NCI-H2081 (cell line): ENCODE data around the gene FHAD1.

ENCODE experiments used
- DNase-seq, 2 experiments: peaks; one replicate each; lab custom pipeline; 2025; lab: John Stamatoyannopoulos, UW

The FHAD1 gene

DNA sequence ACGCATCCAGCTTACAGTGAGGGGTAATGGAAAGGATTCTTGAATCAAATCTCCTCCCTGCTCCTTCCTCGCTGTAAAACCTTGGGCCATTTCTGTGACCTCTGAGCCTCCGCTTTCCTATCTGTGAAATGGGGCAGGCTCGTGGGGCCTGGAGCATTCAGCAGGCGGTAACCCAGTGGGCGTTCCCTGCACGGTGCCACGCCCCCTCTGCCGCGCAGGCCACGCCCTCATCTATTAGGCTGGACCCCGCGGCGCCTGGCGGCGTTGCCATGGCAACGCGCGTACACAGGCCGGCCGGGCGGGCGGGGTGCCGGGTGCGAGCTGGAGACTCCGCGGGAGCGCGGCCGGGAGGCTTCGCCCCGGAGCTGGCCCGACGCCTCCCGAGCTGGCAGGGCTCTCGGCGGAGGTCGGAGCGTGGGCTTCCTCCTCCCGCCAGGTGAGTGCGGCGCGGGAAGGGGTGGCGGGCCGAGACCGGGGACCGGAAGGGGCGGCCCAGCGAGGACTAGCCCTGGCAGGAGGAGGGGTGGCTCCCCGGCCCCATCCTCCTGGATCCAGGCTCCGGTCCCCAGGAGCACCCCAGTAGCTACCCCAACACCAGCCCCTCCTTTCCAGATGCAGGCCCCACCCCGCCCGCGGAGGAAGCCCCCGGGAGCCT lies at the start of gene FHAD1:
Gene FHAD1, plus strand, starts transcription at position 264 of the 655 bp plus-strand sequence. CDS start 4,562 bp downstream, outside the sequence.
- peak; percentile 40 to 52 for DNase-seq

DNA sequence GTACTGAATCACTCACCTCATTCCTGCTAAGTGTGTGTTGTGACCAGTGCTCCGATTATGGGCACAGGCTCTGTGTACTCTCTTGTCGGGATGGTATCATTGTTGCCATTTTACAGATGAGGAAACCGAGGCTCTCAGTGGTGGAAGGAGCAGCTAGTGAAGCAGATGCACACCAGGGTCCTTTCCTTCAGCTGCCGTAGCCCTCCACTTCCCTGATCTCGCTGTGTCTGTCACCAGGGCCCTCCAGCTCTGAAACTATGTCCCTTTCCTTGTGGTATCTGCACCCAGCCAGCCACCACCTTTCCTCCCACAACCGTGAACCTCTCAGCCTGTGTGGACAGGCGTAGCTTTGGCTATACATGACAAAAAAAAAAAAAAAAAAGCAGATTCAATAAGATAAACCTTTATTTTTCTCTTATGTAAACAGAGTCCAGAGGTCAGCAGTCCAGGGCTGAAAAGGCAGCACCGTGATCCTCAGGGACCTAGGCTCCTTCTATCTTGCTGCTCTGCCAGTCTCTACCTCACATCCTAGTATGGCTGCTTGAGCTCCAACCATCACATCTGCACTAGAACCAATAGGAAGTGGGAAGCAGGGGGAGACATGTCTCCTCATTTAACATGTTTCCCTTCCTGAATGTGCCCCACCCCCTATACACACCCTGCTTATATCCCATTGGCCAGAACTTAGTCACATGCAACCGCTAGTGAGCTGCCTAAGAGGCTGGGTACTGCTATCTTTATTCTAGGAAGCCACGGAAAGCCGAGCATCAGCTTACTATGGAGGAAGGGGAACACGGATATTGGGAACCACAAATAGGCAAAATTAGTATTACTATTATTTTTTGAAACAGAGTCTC lies 49.2 kb upstream of the FHAD1 start:
- DNase-seq: no peak

DNA sequence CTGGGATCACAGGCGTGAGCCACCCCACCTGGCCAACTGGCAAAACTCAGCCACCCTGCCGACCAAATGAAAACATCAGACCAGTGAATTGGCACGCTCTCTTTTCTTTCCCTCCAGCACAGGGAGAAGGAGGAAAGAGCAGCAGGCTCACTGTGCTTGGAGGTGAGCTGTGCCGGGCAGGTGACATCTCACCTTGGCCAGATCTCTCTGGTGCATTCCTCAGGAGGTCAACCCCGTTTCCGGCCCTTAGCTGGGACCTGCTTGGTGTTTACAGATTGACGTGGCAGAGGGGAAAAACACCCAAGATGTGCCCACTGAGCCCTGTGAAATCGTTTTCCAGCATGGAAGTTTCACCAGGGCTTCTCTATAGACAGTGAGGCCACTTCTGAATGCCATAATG lies 48.3 kb upstream of the FHAD1 start:
- no peak for DNase-seq

DNA sequence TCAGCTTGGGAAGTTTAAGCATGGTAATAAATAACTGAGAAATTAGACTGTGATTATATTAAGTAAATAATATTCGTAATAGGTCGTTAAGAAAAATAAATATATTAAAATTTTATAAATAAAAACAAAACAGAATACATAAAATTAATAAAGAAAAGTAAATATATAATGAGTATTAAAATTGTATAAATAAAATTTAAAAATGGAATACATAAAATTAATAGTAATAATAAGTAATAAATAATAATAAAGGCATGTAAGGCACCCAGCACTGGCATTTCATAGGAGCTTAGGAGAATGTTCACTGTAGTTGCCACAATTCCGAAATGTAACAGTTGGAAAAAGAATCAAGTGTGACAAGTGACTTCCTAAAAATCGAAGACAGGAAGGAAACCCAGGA lies 45.8 kb upstream of the FHAD1 start:
- DNase-seq: no peak

DNA sequence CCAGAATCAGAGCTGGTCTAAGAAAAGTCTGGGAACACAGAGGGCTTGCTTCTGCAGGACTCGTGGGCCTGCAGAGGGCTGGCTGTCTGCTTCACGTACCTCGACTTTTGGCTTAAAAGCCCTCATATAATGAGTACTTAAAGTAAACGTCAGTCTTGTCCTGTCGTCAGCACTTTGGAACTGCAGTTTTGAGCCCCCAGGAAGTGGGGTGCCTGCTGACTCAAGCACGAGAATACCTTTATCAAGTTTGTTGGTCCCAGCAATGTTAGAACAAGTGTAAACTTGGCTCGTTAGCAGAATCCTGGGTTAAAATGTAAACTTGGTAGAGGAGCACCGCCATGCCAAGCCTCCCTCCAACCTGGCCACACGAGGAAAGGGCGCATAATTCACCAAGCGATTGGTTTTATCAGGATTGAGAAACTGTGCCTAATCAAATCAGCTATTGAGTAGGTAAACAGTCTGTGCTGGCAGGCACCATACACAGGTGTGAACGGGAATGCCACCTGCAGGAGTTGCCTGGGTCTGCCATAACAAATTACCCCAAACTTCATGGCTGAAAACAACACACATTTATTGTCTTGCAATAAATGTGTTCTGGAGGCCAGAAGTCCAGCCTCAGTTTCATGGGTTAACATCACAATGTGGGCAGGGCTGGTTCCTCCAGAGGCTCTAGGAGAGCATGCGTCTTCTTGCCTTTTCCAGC lies 45.0 kb upstream of the FHAD1 start:
- DNase-seq: no peak

DNA sequence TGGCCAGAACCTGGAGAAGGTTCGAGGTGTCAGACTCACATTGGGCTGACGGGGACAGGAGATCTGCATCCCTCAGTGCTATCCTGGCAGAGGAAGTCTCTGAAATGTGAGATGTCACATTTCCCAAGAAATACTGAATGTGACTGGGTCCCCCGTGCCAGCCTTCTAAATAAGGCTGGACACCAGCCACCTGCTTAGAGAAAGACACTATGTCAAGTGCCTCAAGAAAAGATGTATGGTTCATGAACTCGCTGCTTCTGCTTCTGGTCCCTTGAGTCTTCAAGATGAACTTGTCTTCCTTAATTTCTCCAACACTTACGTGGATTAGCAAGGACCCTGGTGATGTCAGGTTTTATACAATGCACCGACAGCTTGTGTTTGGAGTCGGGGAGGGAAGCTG lies 42.1 kb upstream of the FHAD1 start:
- no peak for DNase-seq

DNA sequence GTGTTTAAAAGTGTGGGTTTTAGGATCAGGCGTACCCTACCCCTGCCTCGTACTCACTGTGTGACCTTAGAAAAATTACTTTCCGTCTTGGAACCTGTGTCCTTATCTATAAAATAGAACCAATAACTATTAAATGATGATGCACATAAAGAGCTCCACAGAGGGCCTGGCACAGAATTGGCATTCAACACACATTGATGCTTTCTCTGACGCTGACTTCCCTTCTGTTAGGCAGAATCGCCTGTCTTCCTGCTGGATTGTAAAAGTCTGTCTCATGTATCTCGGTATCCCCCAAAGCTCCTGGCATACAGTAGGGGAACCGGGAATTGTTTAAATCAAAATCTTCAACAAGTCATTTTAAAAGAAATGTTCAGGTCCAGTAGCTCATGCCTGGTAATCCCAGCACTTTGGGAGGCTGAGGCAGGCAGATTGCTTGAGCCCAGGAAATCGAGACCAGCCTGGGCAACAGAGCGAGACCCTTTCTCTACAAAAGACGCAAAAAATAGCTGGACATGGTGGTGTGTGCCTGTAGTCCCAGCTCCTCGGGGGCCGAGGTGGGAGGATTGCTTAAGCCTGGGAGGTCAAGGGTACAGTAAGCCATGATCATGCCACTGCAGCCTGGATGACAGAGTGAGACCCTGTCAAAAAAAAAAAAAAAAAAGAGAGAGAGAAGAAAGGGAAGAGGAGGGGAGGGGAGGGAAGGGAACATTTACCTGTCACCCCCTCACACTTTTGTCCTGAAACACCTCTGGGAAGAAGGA lies 41.3 kb upstream of the FHAD1 start:
- no peak for DNase-seq

DNA sequence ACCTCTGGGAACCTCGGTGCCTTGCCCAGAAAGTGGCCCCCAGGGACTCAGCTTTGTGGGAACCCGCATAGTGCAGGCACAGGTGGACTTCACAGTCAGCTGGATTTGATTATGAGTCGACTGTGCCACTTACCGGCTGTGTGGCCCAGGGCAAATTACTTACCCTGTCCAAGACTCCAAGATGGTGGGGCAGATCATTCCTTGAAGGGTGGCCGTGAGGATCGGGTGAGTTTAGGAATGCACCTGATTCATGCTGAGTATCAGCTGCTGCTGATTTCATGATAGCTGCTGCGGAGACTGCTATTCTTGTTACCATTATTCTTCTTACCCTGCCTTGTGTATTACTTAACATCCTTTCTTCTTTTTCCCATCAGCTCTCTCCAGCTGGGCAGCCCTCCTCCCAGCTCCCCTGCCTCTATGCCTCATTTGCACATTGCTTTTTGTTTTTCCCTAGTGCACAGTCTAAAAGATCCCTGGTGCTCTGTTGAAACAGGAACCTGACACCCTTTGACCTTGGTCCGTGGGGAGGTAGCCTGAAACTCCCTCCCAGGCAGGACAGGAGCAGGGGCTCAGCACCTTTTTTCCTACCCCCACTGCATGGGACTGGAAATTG lies 40.5 kb upstream of the FHAD1 start:
- no peak for DNase-seq

DNA sequence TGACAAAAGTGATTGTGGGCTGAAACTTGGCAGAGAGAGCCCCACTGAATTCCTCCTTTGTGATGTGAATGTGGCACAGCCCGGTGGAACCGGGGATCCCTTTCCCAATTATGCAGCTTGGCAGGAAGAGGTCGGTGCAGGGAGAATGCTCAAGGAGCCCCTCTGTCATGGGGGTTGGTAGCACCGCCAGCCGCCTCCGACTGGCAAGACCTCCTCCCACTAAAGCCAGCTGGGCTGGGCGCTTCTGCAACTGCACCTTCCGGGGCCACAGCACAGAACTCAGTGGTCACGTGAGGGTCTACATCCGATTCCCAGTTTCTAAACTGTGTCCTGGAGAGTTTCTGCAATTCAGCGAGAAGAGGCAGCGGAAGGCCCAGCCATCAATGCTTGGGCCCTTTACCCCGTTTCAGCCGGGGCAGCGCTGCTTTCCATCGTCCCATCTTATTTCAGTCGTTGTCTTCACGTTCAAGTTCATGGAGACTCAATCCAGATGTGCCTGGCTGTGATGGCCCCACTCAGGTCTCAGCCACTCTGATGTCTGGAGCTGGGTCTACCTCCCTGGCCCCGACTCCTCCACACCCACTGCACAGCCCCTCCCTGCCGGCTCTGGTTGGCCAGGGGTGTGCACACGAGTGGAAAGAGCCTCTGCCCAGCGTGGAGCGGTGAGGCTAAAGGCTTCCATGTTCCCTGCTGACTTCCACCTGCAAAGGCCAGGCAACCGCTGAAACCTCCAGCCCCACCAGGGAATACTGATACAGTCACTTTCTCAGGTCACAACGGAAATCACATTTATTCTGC lies 39.8 kb upstream of the FHAD1 start:
- no peak for DNase-seq

DNA sequence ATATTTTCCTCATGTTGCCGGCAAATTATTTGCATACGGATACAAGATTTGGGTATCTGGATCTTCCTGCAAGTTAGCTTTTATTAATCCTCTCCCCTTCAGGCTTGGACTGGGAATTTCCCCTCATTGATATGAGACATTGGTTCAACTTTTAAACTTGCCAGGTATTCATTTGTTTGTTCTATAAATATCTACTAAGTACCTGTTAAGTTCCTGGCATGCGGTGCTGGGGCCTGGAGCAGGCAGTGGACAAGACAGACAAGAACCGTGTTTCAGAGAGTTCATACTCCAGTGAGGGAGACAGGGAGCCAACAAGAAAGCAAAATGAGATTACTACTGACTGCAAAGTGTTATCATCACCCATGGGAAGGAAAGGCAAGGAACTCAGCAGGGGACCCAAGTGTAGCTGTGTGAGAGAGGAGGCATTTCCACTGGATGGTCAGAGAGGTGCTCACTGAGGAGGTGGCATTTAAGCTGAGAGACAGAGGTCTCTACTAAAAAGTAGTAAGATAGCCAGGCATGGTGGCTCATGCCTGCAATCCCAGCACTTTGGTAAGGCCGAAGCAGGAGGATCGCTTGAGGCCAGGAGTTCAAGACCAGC lies 39.1 kb upstream of the FHAD1 start:
- no peak for DNase-seq

DNA sequence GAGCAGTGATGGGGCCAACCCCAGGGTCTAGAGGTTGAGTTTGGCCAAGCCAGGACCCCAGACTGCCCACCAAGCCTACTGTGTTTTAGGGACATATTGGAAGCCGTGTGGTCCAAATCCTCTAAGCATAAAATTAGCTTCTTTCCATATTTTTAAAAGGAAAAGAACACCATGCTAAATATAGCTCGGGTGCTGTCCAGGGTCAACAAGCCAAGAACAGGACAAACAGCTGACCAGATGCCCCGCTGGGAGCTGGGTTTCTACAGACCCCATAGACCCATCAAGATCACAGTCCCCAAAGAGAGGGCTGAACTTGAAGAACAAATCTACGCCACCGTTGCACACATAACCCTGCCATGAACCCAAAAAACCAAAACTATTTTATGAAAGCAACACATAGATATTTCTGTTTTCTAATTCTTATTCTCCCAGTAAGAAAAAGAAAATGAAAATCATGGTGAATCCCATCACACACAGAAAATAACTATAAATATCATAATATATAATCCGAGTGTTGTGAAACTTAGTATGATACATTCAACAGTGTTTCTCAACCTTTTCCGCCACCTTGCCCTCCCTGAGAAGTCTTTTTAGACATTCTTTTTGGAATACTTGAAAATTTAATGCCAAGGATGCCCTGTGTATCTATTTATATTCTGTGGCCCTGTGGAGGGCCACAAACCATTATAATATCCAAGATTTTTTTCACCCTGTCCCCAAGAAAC lies 36.2 kb upstream of the FHAD1 start:
- DNase-seq: no peak

DNA sequence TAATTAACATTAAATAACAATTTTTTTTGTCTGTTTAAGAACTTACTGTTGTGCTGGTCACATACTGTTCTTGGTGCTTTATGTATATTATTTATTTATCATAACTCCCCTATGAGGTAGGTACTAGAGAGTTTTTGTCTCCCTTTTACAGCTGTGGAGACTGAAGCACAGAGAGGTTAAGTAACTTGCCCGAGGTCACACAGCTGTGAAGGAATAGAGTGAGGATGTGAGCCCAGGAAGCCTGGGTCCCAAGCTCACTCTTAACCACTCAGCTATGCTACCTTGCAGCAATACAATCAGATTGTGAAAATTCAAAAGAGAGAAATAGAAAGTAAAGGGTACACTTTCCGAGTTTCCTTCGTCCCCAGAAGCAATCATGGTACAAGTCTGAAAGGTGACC lies 35.6 kb upstream of the FHAD1 start:
- DNase-seq: no peak

DNA sequence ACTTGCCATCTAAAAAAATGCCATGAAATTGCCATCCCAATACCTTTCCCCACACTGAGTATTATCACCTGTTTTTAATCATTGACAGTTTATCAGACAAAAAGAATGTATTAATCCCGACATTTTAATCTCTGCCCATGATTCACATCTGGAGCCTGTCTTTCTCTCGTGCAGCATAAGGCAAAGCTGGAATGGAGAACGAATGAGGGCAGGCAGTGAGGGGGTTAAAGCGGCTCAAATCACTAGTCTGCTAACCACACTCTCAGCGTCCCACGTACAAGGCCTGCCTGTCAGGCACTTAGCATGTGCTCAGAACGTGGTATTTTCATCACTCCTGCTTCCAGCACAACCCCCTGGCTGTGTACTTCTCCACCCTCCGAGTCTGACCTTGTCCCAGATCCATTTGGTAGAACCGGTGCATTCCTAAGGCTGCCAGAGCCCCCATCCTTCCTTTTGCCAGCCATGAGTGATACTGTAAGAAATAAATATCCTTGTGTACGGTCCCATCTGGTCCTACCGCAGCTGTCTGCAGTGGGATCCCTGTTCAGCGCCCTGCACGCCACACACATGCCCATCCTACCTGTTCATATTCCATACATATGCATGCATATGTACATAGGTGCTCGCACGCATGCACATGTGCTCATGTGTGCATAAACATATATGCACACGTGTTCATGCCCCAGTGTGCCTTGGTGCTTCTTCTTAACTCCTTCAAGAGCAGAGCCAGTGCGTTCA lies 34.6 kb upstream of the FHAD1 start:
- no peak for DNase-seq

DNA sequence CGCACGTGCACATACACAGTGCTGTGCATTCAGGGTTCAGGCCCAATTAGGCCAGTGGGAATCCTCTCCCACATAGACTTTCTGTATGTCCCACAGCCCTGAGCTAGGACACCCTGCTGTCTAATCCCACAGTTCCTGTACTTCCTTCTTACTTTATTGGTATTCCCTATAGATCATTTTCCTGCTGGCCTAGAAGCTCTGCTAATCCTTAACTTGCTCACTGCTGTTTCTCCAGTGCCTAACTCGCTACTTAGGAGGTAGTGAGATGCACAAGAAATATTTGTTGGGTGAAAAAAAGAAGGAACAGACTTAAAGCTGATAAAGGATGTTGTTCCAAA lies 34.1 kb upstream of the FHAD1 start:
- no peak for DNase-seq

DNA sequence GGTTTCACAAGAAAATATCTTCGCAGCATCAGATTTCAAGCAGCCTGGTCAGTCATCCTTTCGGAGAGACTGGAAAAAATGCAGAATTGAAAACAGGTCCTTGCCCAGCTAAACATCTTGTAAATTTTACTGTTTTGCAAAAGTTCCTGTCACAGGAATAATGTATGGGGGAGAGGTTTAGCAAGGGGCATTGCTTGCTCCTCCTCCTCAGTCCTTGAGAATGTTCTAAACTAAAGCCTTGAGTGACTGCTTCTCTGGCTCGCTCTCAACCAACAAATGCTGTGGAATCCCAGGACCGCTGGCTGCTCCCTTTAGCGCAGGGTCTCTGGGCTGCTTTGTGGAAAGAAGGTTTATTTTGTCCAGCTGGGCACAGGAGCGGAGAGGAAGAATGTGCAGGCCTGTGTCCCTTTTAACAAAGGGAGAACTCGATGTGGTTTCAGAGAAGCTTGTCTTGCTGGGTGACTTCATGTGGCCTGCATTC lies 33.6 kb upstream of the FHAD1 start:
- no peak for DNase-seq

DNA sequence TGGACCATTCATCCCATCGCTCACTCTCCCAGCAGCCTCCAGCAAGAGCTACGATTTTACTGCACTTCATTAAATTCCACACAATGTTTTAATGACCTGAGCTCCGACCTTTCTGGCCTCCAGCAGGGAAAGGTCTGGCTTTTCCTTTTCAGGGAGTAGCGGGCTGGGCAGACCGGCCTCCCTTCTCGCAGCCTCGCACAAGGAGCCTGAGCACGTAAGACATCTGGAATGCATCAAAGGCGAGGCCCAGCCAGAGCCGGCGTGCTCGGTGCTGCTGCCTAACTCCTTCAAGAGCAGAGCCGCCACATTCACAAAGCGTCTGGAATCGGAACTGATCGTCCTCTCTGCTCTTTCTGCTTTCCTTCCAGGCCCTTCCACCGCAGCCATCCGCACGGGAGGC lies 32.5 kb upstream of the FHAD1 start:
- no peak for DNase-seq

DNA sequence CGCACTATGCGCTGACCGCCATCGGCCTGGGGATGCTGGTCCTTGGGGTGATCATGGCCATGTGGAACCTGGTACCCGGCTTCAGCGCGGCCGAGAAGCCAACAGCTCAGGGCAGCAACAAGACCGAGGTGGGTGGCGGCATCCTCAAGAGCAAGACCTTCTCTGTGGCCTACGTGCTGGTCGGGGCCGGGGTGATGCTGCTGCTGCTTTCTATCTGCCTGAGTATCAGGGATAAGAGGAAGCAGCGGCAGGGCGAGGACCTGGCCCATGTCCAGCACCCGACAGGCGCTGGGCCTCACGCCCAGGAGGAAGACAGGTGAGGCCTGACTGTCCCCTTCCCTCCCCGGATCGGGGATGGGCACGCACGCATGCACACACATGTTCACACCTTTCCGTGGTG lies 31.9 kb upstream of the FHAD1 start:
- no peak for DNase-seq

DNA sequence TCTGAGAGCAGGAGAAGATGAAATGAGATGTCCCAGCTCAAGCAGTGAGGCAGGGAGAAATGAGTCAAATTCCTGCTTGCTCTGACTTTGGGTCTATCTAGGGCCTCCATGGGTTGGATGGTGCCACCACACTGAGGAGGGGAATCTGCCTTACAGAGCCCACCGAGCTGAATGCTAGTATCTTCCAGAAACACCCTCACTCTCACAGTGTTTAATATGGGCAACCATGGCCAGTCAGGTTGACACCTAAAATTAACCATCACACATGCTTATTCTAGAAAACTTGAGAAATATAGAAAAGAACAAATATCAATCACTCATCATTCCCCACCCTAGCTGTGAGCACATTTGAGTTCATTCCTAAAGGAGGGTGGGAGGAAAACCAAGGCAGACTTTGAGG lies 29.4 kb upstream of the FHAD1 start:
- no peak for DNase-seq
